ENCODE results near the gene SCN5A. TPM values are rescaled to one million over a fixed set of nuclear protein-coding genes. Genes with fewer than 3 reads are reported as not detected.
A peak's percentile ranks its signal among the peaks of the same experiment; 100 is the strongest.

SCN5A gene
- total and polyA plus RNA-seq, 2 of the 8 experiments (the other 6 are each of a cell fraction or from before 2014, with no cell fraction given) = 4.8 to 11.4 TPM

DNA sequence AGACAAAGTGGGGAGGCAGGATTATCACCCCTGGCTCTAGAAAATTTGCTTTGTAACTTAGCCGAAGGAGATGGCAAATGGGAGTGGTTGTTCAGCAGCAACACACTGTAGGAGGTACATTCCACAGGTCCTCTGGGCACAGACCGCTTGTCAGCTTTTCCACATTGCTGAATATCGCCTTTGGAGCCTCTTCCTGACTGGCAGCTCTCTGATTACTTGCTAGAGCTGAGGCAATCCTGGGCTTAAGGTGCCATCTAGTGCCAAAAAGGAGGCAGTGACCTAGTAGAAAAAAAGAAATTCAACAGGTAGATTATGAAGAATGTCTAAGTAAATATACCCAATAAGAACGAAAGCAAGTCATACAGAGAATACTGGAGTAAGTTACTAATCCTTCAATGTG is 13.1 kb upstream of the SCN5A start:
- FAIRE-seq = peak; percentile 98
- H2AFZ ChIP-seq (ENCODE audit: low read length) = peak overlapping the region; percentile 99; the same call in 1 of the 2 replicates
- 35% methylated on average over 4 of the region's 4 CpGs; no CpG with 5 or more reads in 1 of the 2 experiments for WGBS, 2 experiments (ENCODE audit: extremely low coverage in 1 of 2, insufficient coverage in 1 of 2, insufficient read length in 1 of 2, insufficient replicate concordance in 2 of 2, low coverage in 1 of 2, low lambda C conversion rate in 2 of 2, missing lambda C conversion rate in 1 of 2)
- TF ChIP-seq RFX5 (IDR thresholded peaks at IDR 0.05; ENCODE audit: borderline replicate concordance, low read depth, low read length) (no peak), GTF2F1 (IDR thresholded peaks at IDR 0.05; ENCODE audit: borderline replicate concordance, low read depth, low read length) (no peak), POLR2A (IDR thresholded peaks at IDR 0.05; ENCODE audit: control extremely low read depth in 1 of 2, low read depth in 2 of 2, low read length in 2 of 2) (no peak), SP4 (IDR thresholded peaks at IDR 0.05; ENCODE audit: low read length) (no peak), SUZ12 (IDR thresholded peaks at IDR 0.05; ENCODE audit: low read length) (no peak), JUN (IDR thresholded peaks at IDR 0.05; ENCODE audit: low read depth, low read length) (no peak), EP300 (IDR thresholded peaks at IDR 0.05; ENCODE audit: borderline replicate concordance in 1 of 2, low read depth in 2 of 2, low read length in 2 of 2) (no peak), POLR2AphosphoS5 (IDR thresholded peaks at IDR 0.05; ENCODE audit: low read depth, low read length) (no peak)
- TF ChIP-seq, protein P1, sequence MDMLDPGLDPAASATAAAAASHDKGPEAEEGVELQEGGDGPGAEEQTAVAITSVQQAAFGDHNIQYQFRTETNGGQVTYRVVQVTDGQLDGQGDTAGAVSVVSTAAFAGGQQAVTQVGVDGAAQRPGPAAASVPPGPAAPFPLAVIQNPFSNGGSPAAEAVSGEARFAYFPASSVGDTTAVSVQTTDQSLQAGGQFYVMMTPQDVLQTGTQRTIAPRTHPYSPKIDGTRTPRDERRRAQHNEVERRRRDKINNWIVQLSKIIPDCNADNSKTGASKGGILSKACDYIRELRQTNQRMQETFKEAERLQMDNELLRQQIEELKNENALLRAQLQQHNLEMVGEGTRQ (IDR thresholded peaks at IDR 0.05; ENCODE audit: low read length) = no peak
- TF ChIP-seq, protein P2, sequence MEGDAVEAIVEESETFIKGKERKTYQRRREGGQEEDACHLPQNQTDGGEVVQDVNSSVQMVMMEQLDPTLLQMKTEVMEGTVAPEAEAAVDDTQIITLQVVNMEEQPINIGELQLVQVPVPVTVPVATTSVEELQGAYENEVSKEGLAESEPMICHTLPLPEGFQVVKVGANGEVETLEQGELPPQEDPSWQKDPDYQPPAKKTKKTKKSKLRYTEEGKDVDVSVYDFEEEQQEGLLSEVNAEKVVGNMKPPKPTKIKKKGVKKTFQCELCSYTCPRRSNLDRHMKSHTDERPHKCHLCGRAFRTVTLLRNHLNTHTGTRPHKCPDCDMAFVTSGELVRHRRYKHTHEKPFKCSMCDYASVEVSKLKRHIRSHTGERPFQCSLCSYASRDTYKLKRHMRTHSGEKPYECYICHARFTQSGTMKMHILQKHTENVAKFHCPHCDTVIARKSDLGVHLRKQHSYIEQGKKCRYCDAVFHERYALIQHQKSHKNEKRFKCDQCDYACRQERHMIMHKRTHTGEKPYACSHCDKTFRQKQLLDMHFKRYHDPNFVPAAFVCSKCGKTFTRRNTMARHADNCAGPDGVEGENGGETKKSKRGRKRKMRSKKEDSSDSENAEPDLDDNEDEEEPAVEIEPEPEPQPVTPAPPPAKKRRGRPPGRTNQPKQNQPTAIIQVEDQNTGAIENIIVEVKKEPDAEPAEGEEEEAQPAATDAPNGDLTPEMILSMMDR (IDR thresholded peaks at IDR 0.05; ENCODE audit: control extremely low read depth in 1 of 3, insufficient read depth in 1 of 3, low read depth in 1 of 3, low read length in 3 of 3) = peak; percentile 4 to 83 (median 83)

More for the DNA sequence above, 13.1 kb upstream of the SCN5A start:
- H4K20me1 ChIP-seq (replicated peaks in 1 of 2; ENCODE audit: control insufficient read depth in 1 of 2, insufficient read depth in 2 of 2, low read length in 2 of 2) = no peaks in the 10 kb centered on the region
- CTCF ChIA-PET (ENCODE audit: partially characterized antibody) = interaction anchor here (0.7 to 14.0 kb wide), 40 partner anchors 9 to 665 kb away, joined by 3 to 506 read pairs (median 4); partner anchors contain the start of genes EXOG and SCN5A
- no peak overlapping the region for H4K5ac ChIP-seq (ENCODE audit: insufficient read length, low read depth, low read length)
- POLR2A ChIA-PET (ENCODE audit: partially characterized antibody) = interaction anchor here (0.7 to 0.8 kb wide), 2 partner anchors 167 to 169 kb away, joined by 3 read pairs; partner anchors contain the start of gene EXOG
- no peak overlapping the region for H3K4ac ChIP-seq (replicated peaks; ENCODE audit: insufficient read length, low read depth, low read length)
- DNase-seq (ENCODE audit: low read depth in 1 of 2, low spot score in 2 of 2) = no peak
- no peak overlapping the region for H4K8ac ChIP-seq (ENCODE audit: extremely low read depth, insufficient read depth, low read length)
- H3K23ac ChIP-seq (ENCODE audit: insufficient read length) = no peak overlapping the region
- H3K4me2 ChIP-seq (ENCODE audit: insufficient read depth in 1 of 2, low read depth in 2 of 2, low read length in 2 of 2) = 0 out of 4 replicates have a peak overlapping the region, but pooled peaks of 1 of the 2 experiments have one; percentile 50
- H3K18ac ChIP-seq (ENCODE audit: extremely low read depth, low read length) = no peak overlapping the region
- no peak overlapping the region for H2BK20ac ChIP-seq (ENCODE audit: low read length)
- no peaks in the 10 kb centered on the region for H3K79me1 ChIP-seq (ENCODE audit: low read depth, low read length)
- H3K56ac ChIP-seq (replicated peaks; ENCODE audit: insufficient read length, low read depth, low read length) = no peak overlapping the region
- H3K4me1 ChIP-seq (replicated peaks in 1 of 4; ENCODE audit: control insufficient read depth in 3 of 4, insufficient read depth in 4 of 4, low read length in 3 of 4) = peaks cover 0 to 8% (median 4%) of the 10 kb centered on the region in 4 experiments; a peak in 5 of 7 replicates
- H3K4me3 ChIP-seq (ENCODE audit: extremely low read depth in 1 of 4, insufficient read depth in 2 of 4, low read depth in 3 of 4, low read length in 4 of 4) = no peak overlapping the region
- H3K79me2 ChIP-seq (ENCODE audit: control insufficient read depth in 1 of 2, insufficient read depth in 2 of 2, low read length in 2 of 2) = no peaks in the 10 kb centered on the region
- H2BK5ac ChIP-seq (ENCODE audit: low read depth, low read length) = no peak overlapping the region
- H3K36me3 ChIP-seq (ENCODE audit: control insufficient read depth in 2 of 4, insufficient read depth in 4 of 4, low read length in 3 of 4) = no peaks in the 10 kb centered on the region
- no peak overlapping the region for H3K9ac ChIP-seq (replicated peaks in 1 of 4; ENCODE audit: extremely low read depth in 1 of 4, low read depth in 3 of 4, low read length in 3 of 4)
- no peak overlapping the region for H2BK120ac ChIP-seq (replicated peaks; ENCODE audit: low read depth, low read length)
- H3K27ac ChIP-seq (ENCODE audit: low read depth, low read length) = no peak overlapping the region
- no peaks in the 10 kb centered on the region for H3K23me2 ChIP-seq (ENCODE audit: low read depth, low read length)
- no peak overlapping the region for H2BK12ac ChIP-seq (ENCODE audit: low read depth, low read length)
- no peak overlapping the region for H2AK5ac ChIP-seq (ENCODE audit: low read depth, low read length)
- 0 out of 4 replicates have a peak, but pooled peaks cover 0 to 3% of the 10 kb centered on the region in 2 experiments for H3K9me3 ChIP-seq (ENCODE audit: insufficient read depth in 2 of 2, low read depth in 1 of 2, low read length in 1 of 2)
- H3K27me3 ChIP-seq (replicated peaks in 1 of 4; ENCODE audit: control insufficient read depth in 3 of 4, extremely low read depth in 1 of 4, insufficient read depth in 3 of 4, low read length in 3 of 4) = no peaks in the 10 kb centered on the region
- no peak overlapping the region for H3K14ac ChIP-seq (ENCODE audit: insufficient read length)
- H2BK15ac ChIP-seq (ENCODE audit: low read length) = no peak overlapping the region
- no peak overlapping the region for H4K91ac ChIP-seq (replicated peaks; ENCODE audit: insufficient read length, low read length)
